Endothelial cell of umbilical vein (primary cell): ENCODE measurements around the gene HCFC1. TPM values are rescaled to one million over a fixed set of nuclear protein-coding genes. Genes with fewer than 3 reads are reported as not detected.

Experiments
- BruUV-seq: library from RNA; stranded (reverse); fragments of 400-500 nt; replicated peaks from 2 replicates; lab custom pipeline; 2021; lab: Mats Ljungman, UMichigan
- CTCF ChIA-PET: fragments of 300-600, 350-600 bp; sonication (Branson Sonifier 250); formaldehyde crosslinking; loops from one replicate; lab custom pipeline; 2021; ENCODE audit warnings: antibody characterized with exemption, inconsistent platforms; lab: Charles Lee
- POLR2A ChIA-PET: fragments of 300-600, 350-600 bp; sonication (Branson Sonifier 250); formaldehyde crosslinking; loops from one replicate; lab custom pipeline; 2021; ENCODE audit warnings: antibody characterized with exemption, inconsistent platforms; lab: Charles Lee
- DNase-seq: peaks from one replicate; pipeline ENCODE4 v3.0.0-alpha.2; 2011; ENCODE audit warnings: low read depth, low spot score
- FAIRE-seq: peaks from 2 replicates; lab custom pipeline; 2011; peaks lifted over from hg19 to GRCh38; lab: Jason Lieb, UNC
- H2AFZ ChIP-seq: 2 replicates; pipeline ENCODE4 v1.6.0; 2012; ENCODE audit warnings: low read depth, low read length, control low read depth, inconsistent platforms
- H3K27ac ChIP-seq: 2 replicates; pipeline ENCODE4 v1.5.1; 2011; ENCODE audit warnings: low read depth, mild to moderate bottlenecking, control low read depth, low read length, moderate library complexity; ENCODE audit not compliant: insufficient read depth
- H3K27me3 ChIP-seq, 2 experiments: 2 replicates each; pipeline versions ENCODE4 v1.6.0 to v1.6.1; 2011; ENCODE audit warnings: low read length in 2 of 2, mixed read lengths in 1 of 2; ENCODE audit not compliant: control insufficient read depth in 2 of 2, insufficient read depth in 2 of 2
- H3K36me3 ChIP-seq, 2 experiments: 2 replicates in 1 of 2; 3 replicates in 1 of 2; pipeline ENCODE4 v1.5.1; 2011; ENCODE audit warnings: low read length in 2 of 2, mild to moderate bottlenecking in 1 of 2, moderate library complexity in 1 of 2; ENCODE audit not compliant: control insufficient read depth in 2 of 2, insufficient read depth in 2 of 2; ENCODE audit errors: extremely low read depth in 1 of 2
- H3K4me1 ChIP-seq: 3 replicates; pipeline ENCODE4 v1.5.1; 2011; ENCODE audit warnings: mild to moderate bottlenecking, low read length; ENCODE audit not compliant: control insufficient read depth, insufficient read depth; ENCODE audit errors: extremely low read depth
- H3K4me2 ChIP-seq: 2 replicates; pipeline ENCODE4 v1.6.1; 2011; ENCODE audit warnings: low read length, control low read depth, mixed read lengths; ENCODE audit not compliant: insufficient read depth
- H3K4me3 ChIP-seq, 3 experiments: fragments of 200-600 bp in 1 of 3; sonication (generic), shearing (Covaris generic) in 1 of 3; replicated peaks in 1 of 3; 2 replicates each; pipeline ENCODE4 v1.5.1; 2011 to 2016; ENCODE audit warnings: control low read depth in 3 of 3, low read length in 3 of 3, mild to moderate bottlenecking in 2 of 3, inconsistent platforms in 1 of 3, low read depth in 1 of 3, moderate library complexity in 1 of 3; ENCODE audit not compliant: insufficient read depth in 1 of 3
- H3K79me2 ChIP-seq: 2 replicates; pipeline ENCODE4 v1.6.0; 2012; ENCODE audit warnings: low read length, inconsistent platforms; ENCODE audit not compliant: control insufficient read depth, insufficient read depth
- H3K9ac ChIP-seq: replicated peaks from 2 replicates; pipeline ENCODE3; 2011; ENCODE audit warnings: low read length, control low read depth; ENCODE audit not compliant: insufficient read depth; ENCODE audit errors: extremely low read depth
- H3K9me1 ChIP-seq: replicated peaks from 3 replicates; pipeline ENCODE4 v1.6.0; 2011; ENCODE audit warnings: mild to moderate bottlenecking, low read length; ENCODE audit not compliant: control insufficient read depth, insufficient read depth; ENCODE audit errors: extremely low read depth
- H3K9me3 ChIP-seq: replicated peaks from 2 replicates; pipeline ENCODE4 v1.5.1; 2012; ENCODE audit warnings: low read length, inconsistent platforms; ENCODE audit not compliant: control insufficient read depth, insufficient read depth
- H4K20me1 ChIP-seq: replicated peaks from 2 replicates; pipeline ENCODE3; 2011; ENCODE audit warnings: mild to moderate bottlenecking, low read length; ENCODE audit not compliant: control insufficient read depth, insufficient read depth; ENCODE audit errors: extremely low read depth
- EZH2 ChIP-seq: IDR thresholded peaks from 2 replicates; pipeline ENCODE4 v1.6.1; 2012; ENCODE audit warnings: borderline replicate concordance, low read depth, mild to moderate bottlenecking, moderate library complexity, low read length, inconsistent platforms; ENCODE audit not compliant: severe bottlenecking
- FOS ChIP-seq: IDR thresholded peaks from 2 replicates; pipeline ENCODE4 v1.6.1; 2011; ENCODE audit warnings: mild to moderate bottlenecking, low read length, moderate library complexity, borderline replicate concordance; ENCODE audit not compliant: insufficient read depth
- GATA2 ChIP-seq: IDR thresholded peaks from 2 replicates; pipeline ENCODE4 v1.7.0; 2011; ENCODE audit warnings: low read depth, mild to moderate bottlenecking, moderate library complexity, mixed read lengths, low read length; ENCODE audit not compliant: insufficient read length, insufficient read depth
- JUN ChIP-seq: IDR thresholded peaks from 2 replicates; pipeline ENCODE4 v1.6.1; 2011; ENCODE audit warnings: borderline replicate concordance, low read depth; ENCODE audit not compliant: insufficient read length, insufficient read depth
- MYC ChIP-seq: IDR thresholded peaks from one replicate; pipeline ENCODE4 v1.6.1; 2011; ENCODE audit warnings: mild to moderate bottlenecking, low read depth, low read length
- POLR2A ChIP-seq: IDR thresholded peaks from 2 replicates; pipeline ENCODE4 v1.6.1; 2012; ENCODE audit warnings: low read depth, mild to moderate bottlenecking, control low read depth, low read length
- POLR2AphosphoS5 ChIP-seq: IDR thresholded peaks from 2 replicates; pipeline ENCODE4 v1.6.1; 2012; ENCODE audit warnings: low read depth, mild to moderate bottlenecking, control low read depth, low read length, moderate library complexity; ENCODE audit not compliant: insufficient read depth
- dilution Hi-C: fragments of 300-500 bp; cut with MboI; formaldehyde crosslinking; loops from one replicate; pipeline ENCODE4 v1.15.0; 2019; ENCODE audit warnings: low sequenced_read_pairs; ENCODE audit not compliant: extremely low pct_ligation_motif_present
- intact Hi-C: fragments of 100-400 bp; cut with micrococcal nuclease; formaldehyde crosslinking; loops from one replicate; pipeline ENCODE4 v1.10.0; 2022
- polyA plus RNA-seq, 4 experiments: library from polyadenylated mRNA; depleted of rRNA in 3 of 4; stranded (reverse) in 3 of 4; unstranded in 1 of 4; fragments of >200 nt; gene quantifications; 2 replicates each; pipeline versions ENCODE4 v1.2.1 to v1.2.3, GENCODE V29; 2011 to 2012; ENCODE audit warnings: missing spikeins in 1 of 4
- total RNA-seq: library from RNA; stranded (reverse); gene quantifications from 2 replicates; pipeline ENCODE4 v1.2.3, GENCODE V29; 2021
- TF ChIP-seq, protein P1 (sequence below): IDR thresholded peaks from 2 replicates; pipeline ENCODE4 v1.6.1; 2011; ENCODE audit not compliant: insufficient read depth, insufficient read length
- TF ChIP-seq, protein P2 (sequence below), 2 donors: IDR thresholded peaks; 1 replicate in 1 of 2; 2 replicates in 1 of 2; pipeline ENCODE4 v1.5.1; 2011; ENCODE audit warnings: low read length in 2 of 2, mild to moderate bottlenecking in 2 of 2, moderate library complexity in 2 of 2, control low read depth in 1 of 2, inconsistent platforms in 1 of 2, low read depth in 1 of 2; ENCODE audit not compliant: insufficient read depth in 1 of 2; ENCODE audit errors: extremely low read depth in 1 of 2

The HCFC1 gene
- total and polyA plus RNA-seq, 2 donors (not counting 3 experiments of a cell fraction or from before 2014, with no cell fraction given) = 15.9 to 85.9 TPM

DNA sequence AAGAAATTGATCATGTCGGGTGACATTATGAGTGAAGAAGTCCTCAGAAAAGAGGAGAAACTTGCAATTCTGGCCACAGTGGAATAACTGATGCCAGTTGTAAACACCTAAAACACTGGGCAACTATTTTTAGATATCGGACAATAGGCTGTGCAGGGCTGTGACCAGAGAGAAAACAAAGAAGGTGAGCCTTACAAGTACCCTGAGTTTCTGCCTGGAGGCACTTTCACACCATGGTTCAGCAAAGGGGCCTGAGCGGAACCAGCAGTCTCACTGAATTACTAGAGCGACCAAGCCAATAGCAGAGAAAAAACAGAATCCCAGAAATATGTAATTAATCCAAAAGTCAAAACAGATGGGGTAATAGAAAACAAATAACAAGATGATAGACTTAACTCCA, 36.9 kb upstream of the HCFC1 start:
- peak; percentile 59 for FAIRE-seq
- ChIA-PET CTCF (no interaction called here), POLR2A (no interaction called here)
- dilution Hi-C loops (no loop called here), intact Hi-C loops (no loop called here)
- no TSS peak for BruUV-seq
- no peaks in the 10 kb centered on the region for H3K9me3 ChIP-seq
- H3K4me3 ChIP-seq = no peak overlapping the region
- no peak overlapping the region for H3K4me2 ChIP-seq
- peaks cover 4% of the 10 kb centered on the region for H3K4me1 ChIP-seq
- H4K20me1 ChIP-seq = no peaks in the 10 kb centered on the region
- DNase-seq = no peak
- TF ChIP-seq GATA2 (no peak), FOS (no peak), POLR2AphosphoS5 (no peak), MYC (no peak), EZH2 (no peak), POLR2A (no peak), JUN (no peak)
- TF ChIP-seq, protein P1, sequence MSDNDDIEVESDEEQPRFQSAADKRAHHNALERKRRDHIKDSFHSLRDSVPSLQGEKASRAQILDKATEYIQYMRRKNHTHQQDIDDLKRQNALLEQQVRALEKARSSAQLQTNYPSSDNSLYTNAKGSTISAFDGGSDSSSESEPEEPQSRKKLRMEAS = no peak
- TF ChIP-seq, protein P2, sequence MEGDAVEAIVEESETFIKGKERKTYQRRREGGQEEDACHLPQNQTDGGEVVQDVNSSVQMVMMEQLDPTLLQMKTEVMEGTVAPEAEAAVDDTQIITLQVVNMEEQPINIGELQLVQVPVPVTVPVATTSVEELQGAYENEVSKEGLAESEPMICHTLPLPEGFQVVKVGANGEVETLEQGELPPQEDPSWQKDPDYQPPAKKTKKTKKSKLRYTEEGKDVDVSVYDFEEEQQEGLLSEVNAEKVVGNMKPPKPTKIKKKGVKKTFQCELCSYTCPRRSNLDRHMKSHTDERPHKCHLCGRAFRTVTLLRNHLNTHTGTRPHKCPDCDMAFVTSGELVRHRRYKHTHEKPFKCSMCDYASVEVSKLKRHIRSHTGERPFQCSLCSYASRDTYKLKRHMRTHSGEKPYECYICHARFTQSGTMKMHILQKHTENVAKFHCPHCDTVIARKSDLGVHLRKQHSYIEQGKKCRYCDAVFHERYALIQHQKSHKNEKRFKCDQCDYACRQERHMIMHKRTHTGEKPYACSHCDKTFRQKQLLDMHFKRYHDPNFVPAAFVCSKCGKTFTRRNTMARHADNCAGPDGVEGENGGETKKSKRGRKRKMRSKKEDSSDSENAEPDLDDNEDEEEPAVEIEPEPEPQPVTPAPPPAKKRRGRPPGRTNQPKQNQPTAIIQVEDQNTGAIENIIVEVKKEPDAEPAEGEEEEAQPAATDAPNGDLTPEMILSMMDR (IDR thresholded peaks at IDR 0.05; ENCODE audit: extremely low read depth in 1 of 2, insufficient read depth in 1 of 2, low read depth in 1 of 2, low read length in 2 of 2) = no peak
- H3K27me3 ChIP-seq = no peaks in the 10 kb centered on the region
- no peak overlapping the region for H3K27ac ChIP-seq
- no peaks in the 10 kb centered on the region for H3K9me1 ChIP-seq
- no peak overlapping the region for H3K9ac ChIP-seq
- no peaks in the 10 kb centered on the region for H3K79me2 ChIP-seq
- peaks cover 0 to 2% of the 10 kb centered on the region in 2 experiments for H3K36me3 ChIP-seq
- H2AFZ ChIP-seq = no peak overlapping the region
